Measurements from ENCODE around the gene GOLGA8N.

The GOLGA8N gene

GRCh38 chr15:32649342-32649741 is 56.1 kb downstream of the GOLGA8N start:
- peak; percentile 45 for DNase-seq (ENCODE audit: low read depth)
- no peak overlapping the region for H3K4me3 ChIP-seq (replicated peaks; ENCODE audit: low read depth, low read length)

GRCh38 chr15:32651229-32651837 is 58.1 kb downstream of the GOLGA8N start:
- peak; percentile 99 for TF ChIP-seq CTCF (IDR thresholded peaks at IDR 0.05; ENCODE audit: low read length, missing control alignments)
- H3K4me3 ChIP-seq (replicated peaks; ENCODE audit: low read depth, low read length): no peak overlapping the region
- peak; percentile 75 for DNase-seq (ENCODE audit: low read depth)

More at GRCh38 chr15:32649342-32649741, 56.1 kb downstream of the GOLGA8N start:
- peak; percentile 59 for TF ChIP-seq CTCF (IDR thresholded peaks at IDR 0.05; ENCODE audit: low read length, missing control alignments)

GRCh38 chr15:32652178-32652577 is 58.9 kb downstream of the GOLGA8N start:
- DNase-seq (ENCODE audit: low read depth): no peak
- no peak for TF ChIP-seq CTCF (IDR thresholded peaks at IDR 0.05; ENCODE audit: low read length, missing control alignments)
- no peak overlapping the region for H3K4me3 ChIP-seq (replicated peaks; ENCODE audit: low read depth, low read length)

- no peak for TF ChIP-seq CTCF (IDR thresholded peaks at IDR 0.05; ENCODE audit: low read length, missing control alignments)
- DNase-seq (ENCODE audit: low read depth): peak; percentile 36
- no peak overlapping the region for H3K4me3 ChIP-seq (replicated peaks; ENCODE audit: low read depth, low read length)
Observed at GRCh38 chr15:32656091-32656490, 62.8 kb downstream of the GOLGA8N start.

- H3K4me3 ChIP-seq (replicated peaks; ENCODE audit: low read depth, low read length): no peak overlapping the region
- no peak for TF ChIP-seq CTCF (IDR thresholded peaks at IDR 0.05; ENCODE audit: low read length, missing control alignments)
- DNase-seq (ENCODE audit: low read depth): no peak
Observed at GRCh38 chr15:32656496-32656895, 63.2 kb downstream of the GOLGA8N start.

All from fibroblast of pulmonary artery (primary cell).